Body of pancreas (tissue), 4 donors: ENCODE data around the gene RTN3. TPM values are rescaled to one million over a fixed set of nuclear protein-coding genes. Genes with fewer than 3 reads are reported as not detected.

Experiments used
- ATAC-seq: fragments of 150-250 bp; one replicate; pipeline ENCODE4 v1.9.1; 2016
- DNase-seq, 4 donors: peaks; one replicate each; pipeline ENCODE4 v3.0.0-alpha.2; 2019
- H3K27ac ChIP-seq, 4 donors: fragments of 200-600 bp; sonication (generic); 1 replicate in 3 of 4; 2 replicates in 1 of 4; pipeline versions ENCODE4 v1.5.1 to v1.6.1; 2016 to 2019; ENCODE audit warnings: mild to moderate bottlenecking in 1 of 4, mixed read lengths in 1 of 4, moderate library complexity in 1 of 4
- H3K27me3 ChIP-seq, 2 donors: fragments of 200-600 bp; sonication (generic); one replicate each; pipeline ENCODE4 v1.6.0; 2016; ENCODE audit warnings: mild to moderate bottlenecking in 1 of 2
- H3K36me3 ChIP-seq, 2 donors: fragments of 200-600 bp; sonication (generic); replicated peaks in 1 of 2; 2 replicates each; pipeline ENCODE4 v1.5.1; 2016; ENCODE audit warnings: low read depth in 2 of 2; ENCODE audit not compliant: insufficient read depth in 1 of 2
- H3K4me1 ChIP-seq: fragments of 200-600 bp; sonication (generic); one replicate; pipeline ENCODE4 v1.6.0; 2016
- H3K4me3 ChIP-seq, 2 donors: fragments of 200-600 bp; sonication (generic); 1 replicate in 1 of 2; 2 replicates in 1 of 2; pipeline ENCODE4 v1.5.1; 2016 to 2019
- H3K9me3 ChIP-seq, 3 donors: fragments of 200-600 bp; sonication (generic); 1 replicate in 2 of 3; 2 replicates in 1 of 3; pipeline ENCODE4 v1.5.1; 2016
- POLR2A ChIP-seq, 3 donors: fragments of 450-650 bp; IDR thresholded peaks; one replicate each; pipeline ENCODE4 v1.6.1; 2016; ENCODE audit warnings: antibody characterized with exemption in 3 of 3, mild to moderate bottlenecking in 2 of 3
- WGBS, 2 donors: methylation state at CpG; one replicate each; pipeline ENCODE4 v1.1.5; 2017; 5-methylcytosine and 5-hydroxymethylcytosine counted together
- intact Hi-C: fragments of 100-400 bp; cut with DNase I; formaldehyde crosslinking; loops from one replicate; pipeline ENCODE4 v1.15.1; 2023
- total RNA-seq, 2 donors: library from RNA; depleted of rRNA; stranded (reverse); fragments of >200 nt; gene quantifications; one replicate each; pipeline ENCODE4 v1.1.0, GENCODE V29; 2016
- TF ChIP-seq, protein P1 (sequence below), 7 experiments: fragments of 450-650 bp in 4 of 7; fragments of 200-600 bp in 3 of 7; sonication (generic) in 3 of 7; IDR thresholded peaks; one replicate each; pipeline ENCODE4 v1.5.1; 2016 to 2019; ENCODE audit warnings: antibody characterized with exemption in 7 of 7

RTN3 gene
- total RNA-seq, 2 donors from 2014 or later = 62.8 to 63.6 TPM

DNA sequence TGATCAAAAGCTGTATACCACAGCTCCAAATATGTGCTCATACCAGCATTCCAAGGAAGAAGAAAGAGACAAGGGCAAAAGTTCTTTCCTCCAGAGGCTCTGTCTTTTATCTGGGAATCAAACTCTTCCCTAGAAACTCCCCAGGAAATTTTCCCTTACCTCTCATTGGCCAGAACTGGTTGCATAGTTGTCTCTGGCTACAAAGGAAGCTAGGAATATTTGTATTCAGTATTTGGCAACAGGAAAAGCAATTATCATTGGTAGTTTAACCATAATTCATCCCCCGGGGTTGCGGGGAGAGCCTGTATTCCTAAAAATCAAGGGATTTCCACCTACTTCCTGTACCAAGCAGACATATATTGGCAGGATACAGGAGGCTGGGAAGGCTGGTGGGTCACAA lies 97.7 kb downstream of the RTN3 start:
- no peak overlapping the region for H3K27ac ChIP-seq
- WGBS, 2 donors = 55 to 83% methylated on average over 2 of the region's 2 CpGs
- peaks cover 3% of the 10 kb centered on the region for H3K4me1 ChIP-seq

DNA sequence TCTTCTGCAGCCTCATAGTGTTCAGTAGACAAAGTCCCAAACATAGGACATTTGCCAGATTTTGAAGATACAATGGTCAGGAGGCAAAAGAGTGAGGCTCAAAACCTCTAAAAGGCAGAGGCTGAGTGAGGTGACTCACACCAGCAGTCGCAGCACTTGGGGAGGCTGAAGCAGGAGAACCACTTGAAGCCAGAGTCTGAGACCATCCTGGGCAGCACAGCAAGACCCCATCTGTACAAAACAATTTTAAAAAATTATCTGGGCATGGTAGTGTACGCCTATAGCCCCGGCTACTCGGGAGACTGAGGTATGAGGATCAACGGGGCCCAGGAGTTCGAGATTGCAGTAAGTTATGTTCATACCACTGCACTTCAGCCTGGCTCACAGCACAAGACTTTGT lies 101.4 kb downstream of the RTN3 start:
- 88 to 92% methylated on average over 6 of the region's 6 CpGs for WGBS, 2 donors
- H3K27ac ChIP-seq = no peak overlapping the region
- no peak for DNase-seq
- H3K36me3 ChIP-seq = no peaks in the 10 kb centered on the region
- peaks cover 3% of the 10 kb centered on the region for H3K4me1 ChIP-seq
- no peaks in the 10 kb centered on the region for H3K9me3 ChIP-seq
- intact Hi-C loops = no loop called here
- H3K4me3 ChIP-seq = no peak overlapping the region
- no peaks in the 10 kb centered on the region for H3K27me3 ChIP-seq
- no peak for ATAC-seq
- TF ChIP-seq, protein P1, sequence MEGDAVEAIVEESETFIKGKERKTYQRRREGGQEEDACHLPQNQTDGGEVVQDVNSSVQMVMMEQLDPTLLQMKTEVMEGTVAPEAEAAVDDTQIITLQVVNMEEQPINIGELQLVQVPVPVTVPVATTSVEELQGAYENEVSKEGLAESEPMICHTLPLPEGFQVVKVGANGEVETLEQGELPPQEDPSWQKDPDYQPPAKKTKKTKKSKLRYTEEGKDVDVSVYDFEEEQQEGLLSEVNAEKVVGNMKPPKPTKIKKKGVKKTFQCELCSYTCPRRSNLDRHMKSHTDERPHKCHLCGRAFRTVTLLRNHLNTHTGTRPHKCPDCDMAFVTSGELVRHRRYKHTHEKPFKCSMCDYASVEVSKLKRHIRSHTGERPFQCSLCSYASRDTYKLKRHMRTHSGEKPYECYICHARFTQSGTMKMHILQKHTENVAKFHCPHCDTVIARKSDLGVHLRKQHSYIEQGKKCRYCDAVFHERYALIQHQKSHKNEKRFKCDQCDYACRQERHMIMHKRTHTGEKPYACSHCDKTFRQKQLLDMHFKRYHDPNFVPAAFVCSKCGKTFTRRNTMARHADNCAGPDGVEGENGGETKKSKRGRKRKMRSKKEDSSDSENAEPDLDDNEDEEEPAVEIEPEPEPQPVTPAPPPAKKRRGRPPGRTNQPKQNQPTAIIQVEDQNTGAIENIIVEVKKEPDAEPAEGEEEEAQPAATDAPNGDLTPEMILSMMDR (IDR thresholded peaks at IDR 0.05) = no peak
- no peak for TF ChIP-seq POLR2A (IDR thresholded peaks at IDR 0.05)

More for the DNA sequence above, 97.7 kb downstream of the RTN3 start:
- H3K4me3 ChIP-seq = no peak overlapping the region
- no peak for TF ChIP-seq POLR2A (IDR thresholded peaks at IDR 0.05)
- TF ChIP-seq, protein P1 (IDR thresholded peaks at IDR 0.05) = no peak
- intact Hi-C loops = no loop called here
- H3K27me3 ChIP-seq = no peaks in the 10 kb centered on the region
- ATAC-seq (no peak), DNase-seq (no peak)
- H3K36me3 ChIP-seq = no peaks in the 10 kb centered on the region
- no peaks in the 10 kb centered on the region for H3K9me3 ChIP-seq

DNA sequence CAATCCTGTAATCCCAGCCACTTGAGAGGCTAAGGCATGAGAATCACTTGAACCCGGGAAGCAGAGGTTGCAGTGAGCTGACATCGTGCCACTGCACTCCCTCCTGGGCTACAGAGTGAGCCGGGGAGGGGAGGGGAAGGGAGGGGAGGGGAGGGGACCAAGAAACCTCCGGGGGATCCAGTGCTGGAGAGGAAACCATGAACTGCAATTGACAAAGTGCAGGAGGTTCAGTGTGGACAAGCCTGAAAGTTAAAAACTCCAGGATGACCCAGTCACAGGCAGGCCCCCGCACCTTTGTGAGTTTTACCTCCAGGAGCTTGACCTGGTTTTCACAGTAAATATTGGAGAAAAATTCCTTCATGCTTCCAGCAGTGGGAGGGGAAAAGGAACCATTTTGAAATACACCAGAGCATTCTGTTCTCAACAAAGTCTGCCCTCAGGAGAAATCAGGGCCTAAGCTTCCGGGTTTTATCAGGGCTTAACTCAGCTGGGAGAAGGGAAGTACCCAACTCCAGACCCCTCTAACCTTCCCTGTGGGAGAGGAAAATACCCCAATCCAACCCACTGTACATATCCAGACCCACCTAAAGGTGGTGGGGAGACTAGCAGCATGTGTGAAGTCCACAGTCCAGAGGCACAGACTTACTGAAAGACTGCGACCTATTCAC lies 102.8 kb downstream of the RTN3 start:
- Histone ChIP-seq H3K9me3 (no peaks in the 10 kb centered on the region), H3K27ac (peak overlapping the region; percentile 8 to 73 (median 56)), H3K27me3 (no peaks in the 10 kb centered on the region), H3K4me1 (peaks cover 3% of the 10 kb centered on the region), H3K36me3 (no peaks in the 10 kb centered on the region), H3K4me3 (no peak overlapping the region)
- WGBS, 2 donors = 29 to 49% methylated on average over 7 of the region's 7 CpGs
- ATAC-seq (peak; percentile 85), DNase-seq (peak in 2 of 4 donors; percentile 15 to 48)
- intact Hi-C loops = no loop called here
- TF ChIP-seq, protein P1 (IDR thresholded peaks at IDR 0.05) = no peak
- no peak for TF ChIP-seq POLR2A (IDR thresholded peaks at IDR 0.05)

DNA sequence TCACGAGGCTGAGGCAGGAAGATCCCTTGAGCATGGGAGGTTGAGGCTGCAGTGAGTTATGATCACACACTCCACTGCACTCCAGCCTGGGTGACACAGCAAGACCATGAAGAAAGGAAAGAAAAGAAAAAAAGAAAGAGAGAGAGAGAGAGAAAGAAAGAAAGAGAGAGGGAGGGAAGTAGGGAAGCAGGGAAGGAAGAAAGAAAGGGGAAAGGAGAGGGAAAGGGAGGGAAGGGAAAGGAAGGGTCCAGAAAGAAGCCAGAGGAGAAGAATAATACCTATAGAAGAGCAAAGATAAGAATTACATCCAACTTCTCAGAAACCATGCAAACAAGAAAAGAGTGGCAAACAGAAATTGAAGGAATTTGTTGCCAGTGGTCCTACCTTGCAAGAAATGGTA lies 104.5 kb downstream of the RTN3 start:
- Histone ChIP-seq H3K4me3 (no peak overlapping the region), H3K27me3 (no peaks in the 10 kb centered on the region), H3K36me3 (no peaks in the 10 kb centered on the region), H3K27ac (no peak overlapping the region), H3K9me3 (no peaks in the 10 kb centered on the region), H3K4me1 (peaks cover 3% of the 10 kb centered on the region)
- TF ChIP-seq, protein P1 (IDR thresholded peaks at IDR 0.05) = no peak
- TF ChIP-seq POLR2A (IDR thresholded peaks at IDR 0.05) = no peak
- no peak for ATAC-seq
- intact Hi-C loops = no loop called here
- no peak for DNase-seq
- 81 to 86% methylated on average over 1 of the region's 1 CpG for WGBS, 2 donors
